ENCODE results near the gene CELA2B. TPM values are rescaled to one million over a fixed set of nuclear protein-coding genes. Genes with fewer than 3 reads are reported as not detected.

CELA2B gene
- total and polyA plus RNA-seq, 9 of the 15 experiments (the other 6 are each of a cell fraction or from before 2014, with no cell fraction given): 0.25 to 2.1 (median 0.38) TPM; not detected in 5

DNA sequence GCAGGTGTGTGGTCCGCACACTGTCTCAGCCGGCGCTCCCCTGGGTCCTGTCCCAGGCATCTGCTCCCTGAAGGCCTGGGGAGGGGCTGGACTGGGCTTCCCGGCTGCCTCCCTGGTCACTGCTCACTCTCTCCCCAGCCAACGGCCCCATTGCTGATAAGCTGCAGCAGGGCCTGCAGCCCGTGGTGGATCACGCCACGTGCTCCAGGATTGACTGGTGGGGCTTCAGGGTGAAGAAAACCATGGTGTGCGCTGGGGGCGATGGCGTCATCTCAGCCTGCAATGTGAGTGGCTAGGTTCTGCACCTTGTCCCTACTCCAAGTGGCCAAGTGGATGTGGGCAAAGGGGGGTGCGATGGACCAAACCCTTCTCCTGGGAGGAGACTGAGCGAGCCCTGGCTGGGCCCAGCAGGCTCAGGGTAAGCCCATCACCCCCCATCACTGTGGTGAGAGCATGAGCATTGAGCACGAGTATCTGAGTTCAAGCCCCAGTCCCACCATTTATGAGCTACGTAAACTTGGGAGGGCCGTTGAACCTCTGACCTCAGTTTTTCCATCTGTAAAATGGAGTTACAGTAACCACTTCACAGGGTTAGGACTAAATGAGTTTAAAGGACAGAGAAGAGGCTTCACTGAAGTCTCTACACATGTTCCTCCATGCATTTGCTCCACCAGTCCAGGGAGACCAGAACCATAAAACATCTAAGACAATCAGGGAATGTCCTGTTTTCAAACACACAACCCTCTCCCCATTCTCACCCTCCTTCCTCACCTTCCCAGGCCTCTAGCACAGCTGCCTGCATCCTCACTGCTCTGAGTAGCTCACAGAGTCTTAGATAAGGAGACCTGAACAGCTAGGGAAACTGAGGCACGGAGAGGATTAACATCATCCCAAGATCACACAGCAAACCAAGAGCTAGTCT, 31.2 kb upstream of the CELA2B start (continued):
- TF ChIP-seq, protein P1, sequence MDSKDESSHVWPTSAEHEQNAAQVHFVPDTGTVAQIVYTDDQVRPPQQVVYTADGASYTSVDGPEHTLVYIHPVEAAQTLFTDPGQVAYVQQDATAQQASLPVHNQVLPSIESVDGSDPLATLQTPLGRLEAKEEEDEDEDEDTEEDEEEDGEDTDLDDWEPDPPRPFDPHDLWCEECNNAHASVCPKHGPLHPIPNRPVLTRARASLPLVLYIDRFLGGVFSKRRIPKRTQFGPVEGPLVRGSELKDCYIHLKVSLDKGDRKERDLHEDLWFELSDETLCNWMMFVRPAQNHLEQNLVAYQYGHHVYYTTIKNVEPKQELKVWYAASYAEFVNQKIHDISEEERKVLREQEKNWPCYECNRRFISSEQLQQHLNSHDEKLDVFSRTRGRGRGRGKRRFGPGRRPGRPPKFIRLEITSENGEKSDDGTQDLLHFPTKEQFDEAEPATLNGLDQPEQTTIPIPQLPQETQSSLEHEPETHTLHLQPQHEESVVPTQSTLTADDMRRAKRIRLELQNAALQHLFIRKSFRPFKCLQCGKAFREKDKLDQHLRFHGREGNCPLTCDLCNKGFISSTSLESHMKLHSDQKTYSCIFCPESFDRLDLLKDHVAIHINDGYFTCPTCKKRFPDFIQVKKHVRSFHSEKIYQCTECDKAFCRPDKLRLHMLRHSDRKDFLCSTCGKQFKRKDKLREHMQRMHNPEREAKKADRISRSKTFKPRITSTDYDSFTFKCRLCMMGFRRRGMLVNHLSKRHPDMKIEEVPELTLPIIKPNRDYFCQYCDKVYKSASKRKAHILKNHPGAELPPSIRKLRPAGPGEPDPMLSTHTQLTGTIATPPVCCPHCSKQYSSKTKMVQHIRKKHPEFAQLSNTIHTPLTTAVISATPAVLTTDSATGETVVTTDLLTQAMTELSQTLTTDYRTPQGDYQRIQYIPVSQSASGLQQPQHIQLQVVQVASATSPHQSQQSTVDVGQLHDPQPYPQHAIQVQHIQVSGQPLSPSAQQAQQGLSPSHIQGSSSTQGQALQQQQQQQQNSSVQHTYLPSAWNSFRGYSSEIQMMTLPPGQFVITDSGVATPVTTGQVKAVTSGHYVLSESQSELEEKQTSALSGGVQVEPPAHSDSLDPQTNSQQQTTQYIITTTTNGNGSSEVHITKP (IDR thresholded peaks at IDR 0.05; ENCODE audit: partially characterized antibody): peak; percentile 13
- TF ChIP-seq SRF (CRISPR knock-in tag; IDR thresholded peaks at IDR 0.05): peak in 1 of 2 experiments; percentile 81; a peak in 1 of 4 replicates
- peak in 1 of 2 experiments; percentile 77; a peak in 2 of 3 replicates for TF ChIP-seq CBX3 (IDR thresholded peaks at IDR 0.05; ENCODE audit: borderline replicate concordance in 1 of 2, low read length in 2 of 2)
- TF ChIP-seq, protein P2, sequence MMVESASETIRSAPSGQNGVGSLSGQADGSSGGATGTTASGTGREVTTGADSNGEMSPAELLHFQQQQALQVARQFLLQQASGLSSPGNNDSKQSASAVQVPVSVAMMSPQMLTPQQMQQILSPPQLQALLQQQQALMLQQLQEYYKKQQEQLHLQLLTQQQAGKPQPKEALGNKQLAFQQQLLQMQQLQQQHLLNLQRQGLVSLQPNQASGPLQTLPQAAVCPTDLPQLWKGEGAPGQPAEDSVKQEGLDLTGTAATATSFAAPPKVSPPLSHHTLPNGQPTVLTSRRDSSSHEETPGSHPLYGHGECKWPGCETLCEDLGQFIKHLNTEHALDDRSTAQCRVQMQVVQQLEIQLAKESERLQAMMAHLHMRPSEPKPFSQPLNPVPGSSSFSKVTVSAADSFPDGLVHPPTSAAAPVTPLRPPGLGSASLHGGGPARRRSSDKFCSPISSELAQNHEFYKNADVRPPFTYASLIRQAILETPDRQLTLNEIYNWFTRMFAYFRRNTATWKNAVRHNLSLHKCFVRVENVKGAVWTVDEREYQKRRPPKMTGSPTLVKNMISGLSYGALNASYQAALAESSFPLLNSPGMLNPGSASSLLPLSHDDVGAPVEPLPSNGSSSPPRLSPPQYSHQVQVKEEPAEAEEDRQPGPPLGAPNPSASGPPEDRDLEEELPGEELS (CRISPR knock-in tag; IDR thresholded peaks at IDR 0.05; ENCODE audit: borderline replicate concordance): 0 out of 2 replicates have a peak, but pooled peaks have one; percentile 20
- TF ChIP-seq CC2D1A (IDR thresholded peaks at IDR 0.05): no peak
- no peak for TF ChIP-seq CREB1 (IDR thresholded peaks at IDR 0.05)
- TF ChIP-seq CREB1 (CRISPR knock-in tag; IDR thresholded peaks at IDR 0.05): peak; percentile 53
- 0 out of 2 replicates have a peak, but pooled peaks have one; percentile 39 for TF ChIP-seq SP1 (CRISPR knock-in tag; IDR thresholded peaks at IDR 0.05)
- TF ChIP-seq ATF7 (IDR thresholded peaks at IDR 0.05): peak; percentile 83; the same call in 1 of the 2 replicates
- TF ChIP-seq, protein P3, sequence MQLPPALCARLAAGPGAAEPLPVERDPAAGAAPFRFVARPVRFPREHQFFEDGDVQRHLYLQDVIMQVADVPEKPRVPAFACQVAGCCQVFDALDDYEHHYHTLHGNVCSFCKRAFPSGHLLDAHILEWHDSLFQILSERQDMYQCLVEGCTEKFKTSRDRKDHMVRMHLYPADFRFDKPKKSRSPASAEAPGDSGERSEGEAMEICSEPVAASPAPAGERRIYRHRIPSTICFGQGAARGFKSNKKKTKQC (CRISPR knock-in tag; IDR thresholded peaks at IDR 0.05): 0 out of 2 replicates have a peak, but pooled peaks have one; percentile 60
- TF ChIP-seq EP300 (IDR thresholded peaks at IDR 0.05; ENCODE audit: low read length): peak; percentile 14; the same call in 1 of the 2 replicates
- TF ChIP-seq FOXA3 (CRISPR knock-in tag; conservative IDR thresholded peaks at IDR 0.05 in 1 of 2, IDR thresholded peaks at IDR 0.05 in 1 of 2): peak in 1 of 2 experiments; percentile 47; a peak in 1 of 4 replicates
- peak; percentile 86 for TF ChIP-seq ZNF24 (IDR thresholded peaks at IDR 0.05)
- TF ChIP-seq CCNT2 (IDR thresholded peaks at IDR 0.05; ENCODE audit: borderline replicate concordance, extremely low read depth, insufficient read length, low read depth, low read length): no peak
- peak; percentile 96 for TF ChIP-seq CBX1 (IDR thresholded peaks at IDR 0.05; ENCODE audit: low read depth)
- 0 out of 2 replicates have a peak, but pooled peaks have one; percentile 43 for TF ChIP-seq EHMT2 (IDR thresholded peaks at IDR 0.05)
- peak; percentile 52; the same call in 1 of the 2 replicates for TF ChIP-seq CXXC5 (CRISPR knock-in tag; IDR thresholded peaks at IDR 0.05)
- peak; percentile 97 for TF ChIP-seq MYC (IDR thresholded peaks at IDR 0.05; ENCODE audit: low read depth, low read length)
- peak; percentile 77 for TF ChIP-seq MYC (CRISPR knock-in tag; IDR thresholded peaks at IDR 0.05; ENCODE audit: borderline replicate concordance, low read depth)
- TF ChIP-seq HDAC1 (IDR thresholded peaks at IDR 0.05): peak; percentile 37 to 38; a peak in 2 of 4 replicates
- peak; percentile 34; the same call in 1 of the 2 replicates for TF ChIP-seq CTBP1 (IDR thresholded peaks at IDR 0.05; ENCODE audit: borderline replicate concordance)
